ENCODE results near the gene MBD3.

MBD3 gene

GRCh38 chr19:1599460-1599846, 6.8 kb upstream of the MBD3 start:
- H3K4me3 ChIP-seq (ENCODE audit: low read length in 2 of 2) = no peak overlapping the region
- H3K27me3 ChIP-seq (ENCODE audit: control insufficient read depth in 2 of 2, insufficient read depth in 2 of 2, low read length in 2 of 2) = no peaks in the 10 kb centered on the region
- peaks cover 12 to 36% of the 10 kb centered on the region in 2 donors for H3K36me3 ChIP-seq (ENCODE audit: control insufficient read depth in 2 of 2, insufficient read depth in 2 of 2, low read length in 2 of 2)
- peaks cover 5 to 8% of the 10 kb centered on the region in 2 donors for H3K4me1 ChIP-seq (ENCODE audit: control insufficient read depth in 2 of 2, insufficient read depth in 2 of 2, low read length in 2 of 2)
- H3K9me3 ChIP-seq (ENCODE audit: control insufficient read depth in 2 of 2, low read length in 2 of 2) = no peaks in the 10 kb centered on the region
- no peak overlapping the region for H3K9ac ChIP-seq (ENCODE audit: low read depth in 1 of 2, low read length in 2 of 2)
- H3K27ac ChIP-seq (ENCODE audit: low read depth in 2 of 2, low read length in 2 of 2) = no peak overlapping the region

- Histone ChIP-seq H3K9me3 (ENCODE audit: control insufficient read depth in 2 of 2, low read length in 2 of 2) (no peaks in the 10 kb centered on the region), H3K36me3 (ENCODE audit: control insufficient read depth in 2 of 2, insufficient read depth in 2 of 2, low read length in 2 of 2) (peaks cover 12 to 36% of the 10 kb centered on the region in 2 donors), H3K9ac (ENCODE audit: low read depth in 1 of 2, low read length in 2 of 2) (no peak overlapping the region), H3K27me3 (ENCODE audit: control insufficient read depth in 2 of 2, insufficient read depth in 2 of 2, low read length in 2 of 2) (no peaks in the 10 kb centered on the region), H3K4me1 (ENCODE audit: control insufficient read depth in 2 of 2, insufficient read depth in 2 of 2, low read length in 2 of 2) (peaks cover 0 to 5% of the 10 kb centered on the region in 2 donors), H3K27ac (ENCODE audit: low read depth in 2 of 2, low read length in 2 of 2) (no peak overlapping the region), H3K4me3 (ENCODE audit: low read length in 2 of 2) (no peak overlapping the region)
Measured at GRCh38 chr19:1598777-1599459, 6.3 kb upstream of the MBD3 start.

- peak overlapping the region in 1 of 2 donors; percentile 74 for H3K9ac ChIP-seq (ENCODE audit: low read depth in 1 of 2, low read length in 2 of 2)
- H3K4me3 ChIP-seq (ENCODE audit: low read length in 2 of 2) = peak overlapping the region; percentile 85 to 87
- H3K27ac ChIP-seq (ENCODE audit: low read depth in 2 of 2, low read length in 2 of 2) = no peak overlapping the region
Measured at GRCh38 chr19:1593501-1593772, 772 bp upstream of the MBD3 start.

GRCh38 chr19:1592024-1592754, 476 bp downstream of the MBD3 start:
- H3K27me3 ChIP-seq (ENCODE audit: control insufficient read depth in 2 of 2, insufficient read depth in 2 of 2, low read length in 2 of 2) = no peaks in the 10 kb centered on the region
- H3K4me1 ChIP-seq (ENCODE audit: control insufficient read depth in 2 of 2, insufficient read depth in 2 of 2, low read length in 2 of 2) = peaks cover 13 to 15% of the 10 kb centered on the region in 2 donors
- H3K4me3 ChIP-seq (ENCODE audit: low read length in 2 of 2) = peak overlapping the region; percentile 75 to 86
- H3K9me3 ChIP-seq (ENCODE audit: control insufficient read depth in 2 of 2, low read length in 2 of 2) = no peaks in the 10 kb centered on the region
- peak overlapping the region; percentile 91 to 92 for H3K27ac ChIP-seq (ENCODE audit: low read depth in 2 of 2, low read length in 2 of 2)
- peak overlapping the region; percentile 74 to 90 for H3K9ac ChIP-seq (ENCODE audit: low read depth in 1 of 2, low read length in 2 of 2)
- peaks cover 2 to 13% of the 10 kb centered on the region in 2 donors for H3K36me3 ChIP-seq (ENCODE audit: control insufficient read depth in 2 of 2, insufficient read depth in 2 of 2, low read length in 2 of 2)

More at GRCh38 chr19:1593501-1593772, 772 bp upstream of the MBD3 start:
- peaks cover 12 to 24% of the 10 kb centered on the region in 2 donors for H3K36me3 ChIP-seq (ENCODE audit: control insufficient read depth in 2 of 2, insufficient read depth in 2 of 2, low read length in 2 of 2)
- H3K9me3 ChIP-seq (ENCODE audit: control insufficient read depth in 2 of 2, low read length in 2 of 2) = no peaks in the 10 kb centered on the region
- H3K4me1 ChIP-seq (ENCODE audit: control insufficient read depth in 2 of 2, insufficient read depth in 2 of 2, low read length in 2 of 2) = peaks cover 13 to 15% of the 10 kb centered on the region in 2 donors
- H3K27me3 ChIP-seq (ENCODE audit: control insufficient read depth in 2 of 2, insufficient read depth in 2 of 2, low read length in 2 of 2) = no peaks in the 10 kb centered on the region

- H3K36me3 ChIP-seq (ENCODE audit: control insufficient read depth in 2 of 2, insufficient read depth in 2 of 2, low read length in 2 of 2) = peaks cover 0 to 7% of the 10 kb centered on the region in 2 donors
- H3K27me3 ChIP-seq (ENCODE audit: control insufficient read depth in 2 of 2, insufficient read depth in 2 of 2, low read length in 2 of 2) = no peaks in the 10 kb centered on the region
- H3K9me3 ChIP-seq (ENCODE audit: control insufficient read depth in 2 of 2, low read length in 2 of 2) = no peaks in the 10 kb centered on the region
- peak overlapping the region; percentile 75 to 86 for H3K4me3 ChIP-seq (ENCODE audit: low read length in 2 of 2)
- peak overlapping the region; percentile 91 to 92 for H3K27ac ChIP-seq (ENCODE audit: low read depth in 2 of 2, low read length in 2 of 2)
- H3K4me1 ChIP-seq (ENCODE audit: control insufficient read depth in 2 of 2, insufficient read depth in 2 of 2, low read length in 2 of 2) = peaks cover 13 to 15% of the 10 kb centered on the region in 2 donors
- peak overlapping the region; percentile 74 to 90 for H3K9ac ChIP-seq (ENCODE audit: low read depth in 1 of 2, low read length in 2 of 2)
Measured at GRCh38 chr19:1591421-1592023, 1.1 kb downstream of the MBD3 start.

- no peaks in the 10 kb centered on the region for H3K27me3 ChIP-seq (ENCODE audit: control insufficient read depth in 2 of 2, insufficient read depth in 2 of 2, low read length in 2 of 2)
- H3K36me3 ChIP-seq (ENCODE audit: control insufficient read depth in 2 of 2, insufficient read depth in 2 of 2, low read length in 2 of 2) = peaks cover 0 to 3% of the 10 kb centered on the region in 2 donors
- no peak overlapping the region for H3K27ac ChIP-seq (ENCODE audit: low read depth in 2 of 2, low read length in 2 of 2)
- H3K4me3 ChIP-seq (ENCODE audit: low read length in 2 of 2) = peak overlapping the region; percentile 75 to 86
- no peaks in the 10 kb centered on the region for H3K9me3 ChIP-seq (ENCODE audit: control insufficient read depth in 2 of 2, low read length in 2 of 2)
- peaks cover 13 to 15% of the 10 kb centered on the region in 2 donors for H3K4me1 ChIP-seq (ENCODE audit: control insufficient read depth in 2 of 2, insufficient read depth in 2 of 2, low read length in 2 of 2)
- H3K9ac ChIP-seq (ENCODE audit: low read depth in 1 of 2, low read length in 2 of 2) = peak overlapping the region; percentile 74 to 90
Measured at GRCh38 chr19:1590641-1591397, 1.8 kb downstream of the MBD3 start.

- Histone ChIP-seq H3K4me1 (ENCODE audit: control insufficient read depth in 2 of 2, insufficient read depth in 2 of 2, low read length in 2 of 2) (peaks cover 10 to 11% of the 10 kb centered on the region in 2 donors), H3K9ac (ENCODE audit: low read depth in 1 of 2, low read length in 2 of 2) (no peak overlapping the region), H3K9me3 (ENCODE audit: control insufficient read depth in 2 of 2, low read length in 2 of 2) (no peaks in the 10 kb centered on the region), H3K27ac (ENCODE audit: low read depth in 2 of 2, low read length in 2 of 2) (no peak overlapping the region), H3K27me3 (ENCODE audit: control insufficient read depth in 2 of 2, insufficient read depth in 2 of 2, low read length in 2 of 2) (no peaks in the 10 kb centered on the region), H3K4me3 (ENCODE audit: low read length in 2 of 2) (no peak overlapping the region), H3K36me3 (ENCODE audit: control insufficient read depth in 2 of 2, insufficient read depth in 2 of 2, low read length in 2 of 2) (peaks cover 3 to 6% of the 10 kb centered on the region in 2 donors)
Measured at GRCh38 chr19:1587872-1588271, 4.8 kb downstream of the MBD3 start.

- Histone ChIP-seq H3K9ac (ENCODE audit: low read depth in 1 of 2, low read length in 2 of 2) (no peak overlapping the region), H3K36me3 (ENCODE audit: control insufficient read depth in 2 of 2, insufficient read depth in 2 of 2, low read length in 2 of 2) (peaks cover 18 to 26% of the 10 kb centered on the region in 2 donors)
Measured at GRCh38 chr19:1585243-1585580, 7.5 kb downstream of the MBD3 start.

GRCh38 chr19:1584500-1585242, 8.0 kb downstream of the MBD3 start:
- Histone ChIP-seq H3K4me3 (ENCODE audit: low read length in 2 of 2) (no peak overlapping the region), H3K27me3 (ENCODE audit: control insufficient read depth in 2 of 2, insufficient read depth in 2 of 2, low read length in 2 of 2) (no peaks in the 10 kb centered on the region), H3K27ac (ENCODE audit: low read depth in 2 of 2, low read length in 2 of 2) (no peak overlapping the region), H3K4me1 (ENCODE audit: control insufficient read depth in 2 of 2, insufficient read depth in 2 of 2, low read length in 2 of 2) (no peaks in the 10 kb centered on the region), H3K9me3 (ENCODE audit: control insufficient read depth in 2 of 2, low read length in 2 of 2) (no peaks in the 10 kb centered on the region), H3K36me3 (ENCODE audit: control insufficient read depth in 2 of 2, insufficient read depth in 2 of 2, low read length in 2 of 2) (peaks cover 19 to 26% of the 10 kb centered on the region in 2 donors), H3K9ac (ENCODE audit: low read depth in 1 of 2, low read length in 2 of 2) (no peak overlapping the region)

More at GRCh38 chr19:1585243-1585580, 7.5 kb downstream of the MBD3 start:
- H3K27ac ChIP-seq (ENCODE audit: low read depth in 2 of 2, low read length in 2 of 2) = no peak overlapping the region
- H3K4me1 ChIP-seq (ENCODE audit: control insufficient read depth in 2 of 2, insufficient read depth in 2 of 2, low read length in 2 of 2) = no peaks in the 10 kb centered on the region
- no peaks in the 10 kb centered on the region for H3K27me3 ChIP-seq (ENCODE audit: control insufficient read depth in 2 of 2, insufficient read depth in 2 of 2, low read length in 2 of 2)
- H3K4me3 ChIP-seq (ENCODE audit: low read length in 2 of 2) = no peak overlapping the region
- no peaks in the 10 kb centered on the region for H3K9me3 ChIP-seq (ENCODE audit: control insufficient read depth in 2 of 2, low read length in 2 of 2)
